ENCODE measurements around the gene FUT2.

The FUT2 gene

GRCh38 chr19:48755084-48755641 lies 59.4 kb downstream of the FUT2 start, which contains the start of gene FGF21:
Gene FGF21, plus strand, starts transcription at chr19:48755524. Its CDS starts 713 bp downstream, at chr19:48756237.
- no peak for DNase-seq
